HepG2 (cell line): ENCODE data around the gene LASP1. TPM values are rescaled to one million over a fixed set of nuclear protein-coding genes. Genes with fewer than 3 reads are reported as not detected.

Experiments
- ATAC-seq: fragments of 200-7000 bp; cut with Tn5 transposase; 3 replicates; pipeline ENCODE4 v1.9.1; 2020; ENCODE audit warnings: mild to moderate bottlenecking, moderate library complexity
- BruUV-seq: library from RNA; stranded (reverse); fragments of 400-500 nt; replicated peaks from 2 replicates; lab custom pipeline; 2021; lab: Mats Ljungman, UMichigan
- CTCF ChIA-PET: fragments of 300-600 bp; formaldehyde crosslinking; extraction: SDS; loops from one replicate; lab custom pipeline; 2021; ENCODE audit warnings: low total read pairs, inconsistent platforms, low intra/inter-chr PET ratio; lab: Yijun Ruan, JAX
- POLR2A ChIA-PET: fragments of 350-600 bp; sonication (Branson Sonifier 250); formaldehyde crosslinking; loops from one replicate; lab custom pipeline; 2020; ENCODE audit warnings: antibody characterized with exemption, inconsistent platforms; lab: Yijun Ruan, JAX
- DNase-seq: peaks from one replicate; pipeline ENCODE4 v3.0.0-alpha.2; 2015; ENCODE audit warnings: low spot score
- FAIRE-seq: peaks from 3 replicates; lab custom pipeline; 2011; peaks lifted over from hg19 to GRCh38; lab: Jason Lieb, UNC
- H2AFZ ChIP-seq: one replicate; pipeline ENCODE4 v1.6.1; 2011; ENCODE audit warnings: low read length, inconsistent platforms
- H3K27ac ChIP-seq: fragments of 300-600 bp; 3 replicates; pipeline ENCODE4 v1.8.0; 2011; ENCODE audit warnings: mixed run types, mild to moderate bottlenecking, mixed read lengths, low read length, inconsistent platforms; ENCODE audit not compliant: insufficient read depth; ENCODE audit errors: extremely low read length
- H3K27me3 ChIP-seq, 2 experiments: fragments of 200-600 bp in 1 of 2; 2 replicates in 1 of 2; 3 replicates in 1 of 2; pipeline versions ENCODE4 v1.6.0 to v1.8.0; 2011; ENCODE audit warnings: low read length in 2 of 2, mild to moderate bottlenecking in 2 of 2, moderate library complexity in 2 of 2, inconsistent platforms in 1 of 2; ENCODE audit not compliant: insufficient read depth in 2 of 2, control insufficient read depth in 1 of 2
- H3K36me3 ChIP-seq, 2 experiments: fragments of 200-600 bp in 1 of 2; replicated peaks in 1 of 2; 2 replicates in 1 of 2; 3 replicates in 1 of 2; pipeline versions ENCODE4 v1.5.1 to v1.8.0; 2011; ENCODE audit warnings: low read length in 2 of 2, inconsistent platforms in 1 of 2; ENCODE audit not compliant: insufficient read depth in 2 of 2, control insufficient read depth in 1 of 2
- H3K4me1 ChIP-seq: 2 replicates; pipeline ENCODE4 v1.5.1; 2012; ENCODE audit warnings: low read length, inconsistent platforms; ENCODE audit not compliant: insufficient read depth
- H3K4me2 ChIP-seq: 2 replicates; pipeline ENCODE4 v1.6.0; 2011; ENCODE audit warnings: low read depth, low read length, inconsistent platforms
- H3K4me3 ChIP-seq, 3 experiments: fragments of 200-600 bp in 1 of 3; sonication (generic), shearing (Covaris generic) in 1 of 3; replicated peaks in 1 of 3; 2 replicates each; pipeline ENCODE4 v1.5.1; 2011 to 2016; ENCODE audit warnings: low read length in 3 of 3, inconsistent platforms in 2 of 3, low read depth in 2 of 3, mild to moderate bottlenecking in 2 of 3, control low read depth in 1 of 3, mixed read lengths in 1 of 3; ENCODE audit not compliant: insufficient read depth in 1 of 3
- H3K79me2 ChIP-seq: one replicate; pipeline ENCODE4 v1.6.1; 2011; ENCODE audit warnings: low read length, inconsistent platforms; ENCODE audit not compliant: insufficient read depth
- H3K9ac ChIP-seq: 2 replicates; pipeline ENCODE4 v1.6.0; 2011; ENCODE audit warnings: mild to moderate bottlenecking, low read depth, low read length, inconsistent platforms; ENCODE audit not compliant: insufficient read depth
- H3K9me3 ChIP-seq: 2 replicates; pipeline ENCODE4 v1.5.1; 2012; ENCODE audit warnings: mild to moderate bottlenecking, low read length
- H4K20me1 ChIP-seq: 2 replicates; pipeline ENCODE4 v1.6.0; 2011; ENCODE audit warnings: inconsistent platforms, mild to moderate bottlenecking, low read length, moderate library complexity; ENCODE audit not compliant: insufficient read depth
- GABPA ChIP-seq, 2 experiments: IDR thresholded peaks; 2 replicates each; pipeline ENCODE4 v1.6.1; 2011 to 2016; ENCODE audit warnings: low read depth in 2 of 2, low read length in 1 of 2, missing biosample characterization in 1 of 2, missing genetic modification characterization in 1 of 2
- GATAD1 ChIP-seq: IDR thresholded peaks from 2 replicates; pipeline ENCODE4 v1.6.1; 2016; ENCODE audit warnings: missing genetic modification reagents, missing compliant biosample characterization
- JUND ChIP-seq: sonication (generic); formaldehyde crosslinking; IDR thresholded peaks from 2 replicates; pipeline ENCODE4 v1.8.0; 2022; ENCODE audit warnings: mild to moderate bottlenecking, missing genetic modification reagents
- KLF11 ChIP-seq: IDR thresholded peaks from 2 replicates; pipeline ENCODE4 v1.6.1; 2016; ENCODE audit warnings: missing compliant biosample characterization
- MAZ ChIP-seq, 2 experiments: sonication (generic) in 1 of 2; formaldehyde crosslinking in 1 of 2; IDR thresholded peaks; 2 replicates each; pipeline versions ENCODE4 v1.5.0 to v1.6.1; 2012 to 2020; ENCODE audit warnings: low read depth in 2 of 2, mild to moderate bottlenecking in 2 of 2, borderline replicate concordance in 1 of 2, improper control_type of control experiment in 1 of 2, low read length in 1 of 2, missing genetic modification reagents in 1 of 2, moderate library complexity in 1 of 2
- MLX ChIP-seq: IDR thresholded peaks from 2 replicates; pipeline ENCODE4 v1.6.1; 2016
- MTA3 ChIP-seq: sonication (generic); formaldehyde crosslinking; IDR thresholded peaks from 2 replicates; pipeline ENCODE4 v1.4.0; 2020; ENCODE audit warnings: missing genetic modification reagents
- MTERF4 ChIP-seq: sonication (generic); formaldehyde crosslinking; IDR thresholded peaks from 2 replicates; pipeline ENCODE4 v1.8.0; 2023; ENCODE audit warnings: mild to moderate bottlenecking, missing genetic modification reagents
- TARDBP ChIP-seq: sonication (generic); formaldehyde crosslinking; IDR thresholded peaks from 2 replicates; pipeline ENCODE4 v1.8.0; 2022; ENCODE audit warnings: mild to moderate bottlenecking, missing genetic modification reagents
- ZFP62 ChIP-seq: sonication (generic); formaldehyde crosslinking; IDR thresholded peaks from 2 replicates; pipeline ENCODE4 v1.4.0; 2020; ENCODE audit warnings: missing genetic modification reagents
- ZNF569 ChIP-seq: sonication (generic); formaldehyde crosslinking; IDR thresholded peaks from 2 replicates; pipeline ENCODE4 v1.5.0; 2020; ENCODE audit warnings: mild to moderate bottlenecking, missing genetic modification reagents, moderate library complexity, borderline replicate concordance
- ZNF577 ChIP-seq: sonication (generic); formaldehyde crosslinking; IDR thresholded peaks from 2 replicates; pipeline ENCODE4 v1.4.0; 2020; ENCODE audit warnings: mild to moderate bottlenecking, low read depth, missing genetic modification reagents, borderline replicate concordance
- WGBS: methylation state at CpG from one replicate; pipeline ENCODE4 v1.1.6; 2017; ENCODE audit warnings: low lambda C conversion rate; 5-methylcytosine and 5-hydroxymethylcytosine counted together
- in situ Hi-C: cut with HindIII; loops from 2 replicates; pipeline ENCODE4 v1.10.0; 2017; ENCODE audit warnings: low pct_unique_long_range_greater_than_20kb; ENCODE audit not compliant: extremely low pct_ligation_motif_present
- intact Hi-C: fragments of 100-400 bp; cut with micrococcal nuclease; formaldehyde crosslinking; loops from one replicate; pipeline ENCODE4 v1.10.0; 2022; ENCODE audit not compliant: unreplicated experiment
- polyA plus RNA-seq, 8 experiments: library from polyadenylated mRNA; depleted of rRNA in 3 of 8; stranded (reverse) in 7 of 8; unstranded in 1 of 8; fragments of >200 nt; fragmentation: Illumina TruSeq in 4 of 8; extraction: Trizol in 4 of 8; gene quantifications; 2 replicates each; pipeline versions ENCODE4 v1.2.1 to v1.2.3, GENCODE V29; 2011 to 2016; ENCODE audit warnings: low read depth in 4 of 8, missing spikeins in 1 of 8, mixed read lengths in 1 of 8; ENCODE audit not compliant: insufficient read depth in 1 of 8
- total RNA-seq, 5 experiments: library from RNA; depleted of rRNA; stranded (reverse); fragments of >200 nt; fragmentation: Illumina TruSeq; extraction: Trizol; gene quantifications; 2 replicates each; pipeline ENCODE4 v1.2.3, GENCODE V29; 2016; ENCODE audit warnings: low read depth in 1 of 5
- TF ChIP-seq, protein P1 (sequence below): sonication (generic); formaldehyde crosslinking; IDR thresholded peaks from 2 replicates; pipeline ENCODE4 v1.8.1; 2023; ENCODE audit warnings: missing genetic modification reagents, inconsistent platforms, borderline replicate concordance
- TF ChIP-seq, protein P2 (sequence below): sonication (generic); formaldehyde crosslinking; IDR thresholded peaks from 2 replicates; pipeline ENCODE4 v1.5.0; 2020; ENCODE audit warnings: mild to moderate bottlenecking, missing genetic modification reagents

LASP1 gene
- total and polyA plus RNA-seq, 2 of the 13 experiments (the other 11 are each of a cell fraction or from before 2014, with no cell fraction given) = 70.1 to 97.0 TPM

DNA sequence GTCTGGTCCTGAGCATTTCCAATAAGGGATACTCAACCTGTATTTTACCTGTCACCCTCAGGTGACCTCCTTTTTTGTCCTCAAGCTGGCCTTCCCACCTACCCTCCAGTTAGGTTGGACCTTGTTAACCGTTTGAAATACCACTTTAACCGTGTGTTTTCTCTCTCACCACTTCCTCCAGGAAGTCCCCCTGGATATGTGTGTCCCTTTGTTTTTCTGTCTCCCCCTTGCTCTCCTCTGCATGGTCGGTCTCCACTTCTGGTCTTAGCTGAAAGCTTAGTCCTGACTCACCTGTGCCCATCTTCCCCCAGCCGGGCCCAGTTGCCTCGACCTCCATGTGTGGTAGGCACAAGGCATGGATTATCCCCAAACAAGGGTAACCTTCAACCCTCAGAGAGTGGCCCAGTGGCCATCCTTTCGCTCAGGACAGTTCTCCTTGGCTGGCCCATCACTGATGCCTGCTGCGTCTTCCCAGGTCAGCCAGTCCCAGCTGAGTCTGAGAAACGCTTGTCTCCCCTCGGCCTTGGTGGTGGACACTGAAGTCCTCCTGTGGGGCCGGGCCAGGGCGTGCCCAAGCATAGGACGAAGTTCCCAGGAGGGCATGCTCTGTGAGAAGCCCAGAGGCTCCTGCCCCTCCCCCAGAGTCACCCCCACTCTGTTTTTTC is 20.0 kb downstream of the LASP1 start (continued):
- no peak for TF ChIP-seq ZFP62 (CRISPR knock-in tag)
- no peak for TF ChIP-seq MAZ (IDR thresholded peaks at IDR 0.05; ENCODE audit: borderline replicate concordance, low read depth, low read length)
- no peak for TF ChIP-seq MAZ (CRISPR knock-in tag; IDR thresholded peaks at IDR 0.05; ENCODE audit: low read depth)
- no peak for TF ChIP-seq GATAD1 (CRISPR knock-in tag)
- TF ChIP-seq, protein P1, sequence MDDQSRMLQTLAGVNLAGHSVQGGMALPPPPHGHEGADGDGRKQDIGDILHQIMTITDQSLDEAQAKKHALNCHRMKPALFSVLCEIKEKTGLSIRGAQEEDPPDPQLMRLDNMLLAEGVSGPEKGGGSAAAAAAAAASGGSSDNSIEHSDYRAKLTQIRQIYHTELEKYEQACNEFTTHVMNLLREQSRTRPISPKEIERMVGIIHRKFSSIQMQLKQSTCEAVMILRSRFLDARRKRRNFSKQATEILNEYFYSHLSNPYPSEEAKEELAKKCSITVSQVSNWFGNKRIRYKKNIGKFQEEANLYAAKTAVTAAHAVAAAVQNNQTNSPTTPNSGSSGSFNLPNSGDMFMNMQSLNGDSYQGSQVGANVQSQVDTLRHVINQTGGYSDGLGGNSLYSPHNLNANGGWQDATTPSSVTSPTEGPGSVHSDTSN (CRISPR knock-in tag) = no peak

DNA sequence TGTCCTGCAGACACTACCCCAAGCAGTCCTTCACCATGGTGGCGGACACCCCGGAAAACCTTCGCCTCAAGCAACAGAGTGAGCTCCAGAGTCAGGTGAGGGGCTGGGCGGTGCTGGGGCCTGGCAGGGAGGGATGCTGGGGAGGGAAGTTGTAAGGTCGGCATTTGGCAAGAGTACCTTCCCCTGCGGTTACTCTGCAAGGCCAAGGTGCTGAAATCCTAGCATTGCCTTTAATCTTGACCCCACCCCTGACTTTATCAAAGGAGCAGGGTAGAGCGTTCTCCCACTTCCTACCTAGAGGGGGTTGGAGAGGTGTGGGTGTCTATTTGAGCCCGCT is 20.5 kb downstream of the LASP1 start:
- intact Hi-C loops (no loop called here), in situ Hi-C loops (no loop called here)
- DNase-seq (no peak), FAIRE-seq (no peak), ATAC-seq (no peak)
- Histone ChIP-seq H2AFZ (no peak overlapping the region), H3K4me1 (peaks cover 8% of the 10 kb centered on the region), H3K4me3 (no peak overlapping the region), H3K27ac (no peak overlapping the region), H3K36me3 (peaks cover 56 to 86% of the 10 kb centered on the region in 2 experiments), H3K27me3 (no peaks in the 10 kb centered on the region), H3K9ac (no peak overlapping the region), H4K20me1 (peaks cover 25% of the 10 kb centered on the region), H3K9me3 (no peaks in the 10 kb centered on the region), H3K4me2 (no peak overlapping the region), H3K79me2 (peaks cover 23% of the 10 kb centered on the region)
- CTCF ChIA-PET = no interaction called here
- BruUV-seq = no TSS peak
- TF ChIP-seq KLF11 (CRISPR knock-in tag) (no peak), MTA3 (no peak), TARDBP (CRISPR knock-in tag) (no peak), ZNF569 (CRISPR knock-in tag) (no peak), GABPA (IDR thresholded peaks at IDR 0.05; ENCODE audit: low read depth, low read length) (no peak), GABPA (CRISPR knock-in tag; IDR thresholded peaks at IDR 0.05; ENCODE audit: low read depth) (no peak), ZNF577 (CRISPR knock-in tag) (no peak), MTERF4 (CRISPR knock-in tag) (no peak), JUND (CRISPR knock-in tag) (no peak), MLX (CRISPR knock-in tag) (no peak)
- TF ChIP-seq, protein P2, sequence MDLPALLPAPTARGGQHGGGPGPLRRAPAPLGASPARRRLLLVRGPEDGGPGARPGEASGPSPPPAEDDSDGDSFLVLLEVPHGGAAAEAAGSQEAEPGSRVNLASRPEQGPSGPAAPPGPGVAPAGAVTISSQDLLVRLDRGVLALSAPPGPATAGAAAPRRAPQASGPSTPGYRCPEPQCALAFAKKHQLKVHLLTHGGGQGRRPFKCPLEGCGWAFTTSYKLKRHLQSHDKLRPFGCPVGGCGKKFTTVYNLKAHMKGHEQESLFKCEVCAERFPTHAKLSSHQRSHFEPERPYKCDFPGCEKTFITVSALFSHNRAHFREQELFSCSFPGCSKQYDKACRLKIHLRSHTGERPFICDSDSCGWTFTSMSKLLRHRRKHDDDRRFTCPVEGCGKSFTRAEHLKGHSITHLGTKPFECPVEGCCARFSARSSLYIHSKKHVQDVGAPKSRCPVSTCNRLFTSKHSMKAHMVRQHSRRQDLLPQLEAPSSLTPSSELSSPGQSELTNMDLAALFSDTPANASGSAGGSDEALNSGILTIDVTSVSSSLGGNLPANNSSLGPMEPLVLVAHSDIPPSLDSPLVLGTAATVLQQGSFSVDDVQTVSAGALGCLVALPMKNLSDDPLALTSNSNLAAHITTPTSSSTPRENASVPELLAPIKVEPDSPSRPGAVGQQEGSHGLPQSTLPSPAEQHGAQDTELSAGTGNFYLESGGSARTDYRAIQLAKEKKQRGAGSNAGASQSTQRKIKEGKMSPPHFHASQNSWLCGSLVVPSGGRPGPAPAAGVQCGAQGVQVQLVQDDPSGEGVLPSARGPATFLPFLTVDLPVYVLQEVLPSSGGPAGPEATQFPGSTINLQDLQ (CRISPR knock-in tag) = no peak
- WGBS = 97% methylated on average over 8 of the region's 8 CpGs
- POLR2A ChIA-PET = no interaction called here
